Right cardiac atrium (tissue), 5 donors: ENCODE data around the gene SLN. TPM values are rescaled to one million over a fixed set of nuclear protein-coding genes. Genes with fewer than 3 reads are reported as not detected.
"Not testable (repeated sequence)": the region's sequence is repeated elsewhere in the genome, so short reads cannot be mapped to it uniquely, and the experiment has no call there.

Source experiments
- ATAC-seq, 2 donors: fragments of 200-7000 bp; cut with Tn5 transposase; one replicate each; pipeline versions ENCODE4 v1.8.0 to v1.9.1; 2020; ENCODE audit warnings: moderate library complexity in 2 of 2, mild to moderate bottlenecking in 1 of 2
- DNase-seq, 3 donors: peaks; one replicate each; pipeline ENCODE4 v3.0.0-alpha.2; 2020
- H3K27ac ChIP-seq: one replicate; pipeline ENCODE4 v1.5.1; 2013; ENCODE audit warnings: mild to moderate bottlenecking, low read length, control low read depth, moderate library complexity
- H3K27me3 ChIP-seq: one replicate; pipeline ENCODE4 v1.6.1; 2013; ENCODE audit not compliant: control insufficient read depth, insufficient read depth
- H3K4me1 ChIP-seq: one replicate; pipeline ENCODE4 v1.6.1; 2013; ENCODE audit warnings: low read length; ENCODE audit not compliant: control insufficient read depth, insufficient read depth
- H3K4me3 ChIP-seq: one replicate; pipeline ENCODE4 v1.5.1; 2013; ENCODE audit warnings: low read length, control low read depth
- H3K9me3 ChIP-seq: one replicate; pipeline ENCODE4 v1.6.1; 2013; ENCODE audit warnings: low read length; ENCODE audit not compliant: control insufficient read depth
- WGBS: extraction: QIAGEN DNeasy Blood & Tissue Kit; methylation state at CpG from one replicate; pipeline ENCODE4 v1.1.7; 2013; 5-methylcytosine and 5-hydroxymethylcytosine counted together
- intact Hi-C, 4 donors: fragments of 100-400 bp; cut with DNase I; formaldehyde crosslinking; loops; one replicate each; pipeline versions ENCODE4 v1.11.0 to v1.14.0; 2022 to 2023
- long read RNA-seq, 4 donors: library from polyadenylated mRNA; unstranded; transcript quantifications; one replicate each; pipeline ENCODE4 v2.0.0, GENCODE V29; 2020 to 2021
- polyA plus RNA-seq: library from polyadenylated mRNA; stranded (reverse); fragments of 200-250 nt; gene quantifications from one replicate; pipeline ENCODE4 v1.2.3, GENCODE V29; 2013
- total RNA-seq, 4 donors: library from RNA; stranded (reverse); fragmentation: NEBNext Ultra II Directional; extraction: Animal tissue kit (Norgen Biotek cat#: 25700); gene quantifications; one replicate each; pipeline ENCODE4 v1.2.1, GENCODE V29; 2021
- donor health status: healthy with polysubstance abuse.
- donor health status: DM: no; HTN: yes; CAD: no.
- donor health status: DM: no; HTN: no; CAD: no.
- donor health status: DM: no; HTN: yes; CAD: no; lungs with severe emphysema.
- donor health status: DM: yes; HTN: yes; CAD: no.

SLN gene
- total RNA-seq, result 1,000 to 10,000 TPM in 3 of 4 donors, 100 to 1,000 TPM in 1; 753 to 2,517 (median 1,525) TPM
- 2,787 TPM for polyA plus RNA-seq
- long read RNA-seq, donor 1, transcript SLN-201 (2 exons, 722 nt), result major isoform, 253 of 261 reads
- long read RNA-seq, donor 1, partial matches to known transcripts, result 2 of 261 reads
- long read RNA-seq, donor 1, other reads (novel, unspliced or antisense), result 4 of 261 reads
- long read RNA-seq, donor 2, transcript SLN-201 (2 exons, 722 nt), result major isoform, 338 of 355 reads
- long read RNA-seq, donor 2, partial matches to known transcripts, result 0 of 355 reads
- long read RNA-seq, donor 2, other reads (novel, unspliced or antisense), result 16 of 355 reads
- long read RNA-seq, donor 3, transcript SLN-201 (2 exons, 722 nt), result major isoform, 144 of 161 reads
- long read RNA-seq, donor 3, partial matches to known transcripts, result 12 of 161 reads
- long read RNA-seq, donor 3, other reads (novel, unspliced or antisense), result 4 of 161 reads
- long read RNA-seq, donor 4, transcript SLN-201 (2 exons, 722 nt), result major isoform, 357 of 368 reads
- long read RNA-seq, donor 4, partial matches to known transcripts, result 6 of 368 reads
- long read RNA-seq, donor 4, other reads (novel, unspliced or antisense), result 5 of 368 reads

DNA sequence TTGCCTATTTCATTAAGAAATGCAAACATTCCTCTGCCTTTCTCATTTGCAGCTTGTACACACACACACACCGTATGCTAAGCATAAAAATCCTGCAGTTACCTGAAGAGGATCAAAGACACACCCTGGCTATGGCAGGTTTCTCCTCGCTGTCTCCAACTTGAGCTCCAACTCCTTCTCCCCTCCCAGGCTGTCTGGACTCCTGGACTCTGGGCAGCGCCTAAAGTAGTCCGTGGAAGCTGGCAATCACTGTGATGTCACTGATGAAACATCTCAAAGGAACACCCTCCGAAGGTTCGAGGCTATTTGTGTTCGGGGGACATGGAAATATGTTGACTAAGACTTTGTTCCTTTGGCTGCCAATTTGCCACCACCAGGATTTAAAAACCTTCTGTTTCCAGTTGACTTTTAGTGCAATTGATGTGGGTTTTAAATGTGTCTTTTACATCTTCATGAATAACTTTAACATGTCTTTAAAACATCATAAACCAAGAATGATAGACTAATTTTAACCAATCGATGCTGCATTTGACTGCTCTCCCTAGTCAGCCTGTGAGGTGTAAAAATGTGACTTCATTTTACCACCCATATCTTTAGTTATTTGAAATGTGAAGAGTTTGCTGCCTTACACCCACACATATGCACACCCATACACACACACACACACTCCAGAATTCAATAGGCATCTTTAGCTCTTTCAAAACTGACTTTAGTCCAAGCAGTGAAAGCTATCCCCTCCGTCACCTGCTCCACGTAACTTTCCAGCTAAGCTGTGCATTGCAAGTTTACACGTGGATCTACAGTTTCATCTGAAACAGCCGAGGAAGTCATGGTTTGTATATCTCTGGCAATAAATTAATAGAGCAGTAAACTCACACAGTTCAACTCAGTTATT lies at the start of gene SLN:
Gene SLN, minus strand, starts transcription at position 196 of the 895 bp plus-strand sequence.
- intact Hi-C loops, result no loop called here
- H3K4me1 ChIP-seq, result peaks cover 5% of the 10 kb centered on the region
- 35% methylated on average over 12 of the region's 12 CpGs for WGBS
- peak within 1 kb of the TSS; percentile 86 for H3K27ac ChIP-seq
- DNase-seq (peak; percentile 39 to 67 (median 61)), ATAC-seq (peak; percentile 65 to 77)
- H3K4me3 ChIP-seq, result peak within 1 kb of the TSS; percentile 65
- no peaks in the 10 kb centered on the region for H3K9me3 ChIP-seq
- H3K27me3 ChIP-seq, result no peaks in the 10 kb centered on the region

DNA sequence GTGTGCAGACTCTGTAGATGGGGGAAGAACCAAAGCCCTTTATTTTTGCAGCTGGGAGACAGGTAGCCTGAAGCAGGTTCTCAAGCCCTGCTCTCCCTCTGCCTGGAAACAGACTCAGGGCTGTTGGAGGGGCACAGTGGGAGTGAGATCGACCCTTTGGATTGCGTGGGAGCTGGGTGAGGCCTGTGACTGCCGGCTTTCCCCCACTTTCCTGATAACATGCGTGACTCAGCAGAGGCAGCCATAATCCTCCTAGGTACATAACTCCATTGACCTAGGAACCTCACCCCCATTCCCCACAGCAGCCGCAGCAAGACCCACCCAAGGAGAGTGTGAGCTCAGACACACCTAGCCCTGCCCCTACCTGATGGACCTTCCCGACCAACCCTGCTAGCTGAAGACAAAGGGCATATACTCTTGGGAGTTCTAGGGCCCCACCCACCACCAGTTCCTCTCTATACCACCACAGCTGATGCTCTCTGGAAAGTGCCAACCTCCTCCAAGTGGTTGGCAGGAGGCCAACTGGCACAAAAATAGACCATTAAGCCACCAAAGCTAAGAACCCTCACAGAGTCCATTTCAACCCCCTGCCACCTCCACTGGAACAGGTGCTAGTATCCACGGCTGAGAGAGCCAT lies 47.0 kb upstream of the SLN start:
- intact Hi-C loops, DNase-seq, ATAC-seq: not testable (repeated sequence)

DNA sequence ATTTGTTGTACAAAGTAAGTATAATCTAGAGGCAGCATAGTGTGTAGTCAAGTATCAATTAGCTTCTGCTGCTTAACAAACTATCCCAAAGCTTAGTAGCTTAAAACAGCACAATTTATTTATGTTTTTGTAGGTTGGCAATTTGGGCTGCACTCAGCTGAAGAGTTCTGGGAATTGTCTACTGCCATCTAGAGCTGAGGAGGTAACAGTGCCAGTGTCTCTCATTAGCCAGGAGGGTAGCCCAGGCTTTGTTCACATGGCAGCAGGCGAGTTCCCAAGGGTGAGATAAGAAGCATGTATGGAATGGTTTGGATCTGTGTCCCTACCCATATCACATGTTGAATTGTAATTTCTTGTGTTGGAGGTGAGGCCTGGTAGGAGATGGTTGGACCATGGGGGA lies 45.8 kb upstream of the SLN start:
- WGBS, result 91% methylated on average over 1 of the region's 1 CpG
- Histone ChIP-seq H3K4me1 (no peaks in the 10 kb centered on the region), H3K27me3 (no peaks in the 10 kb centered on the region), H3K9me3 (no peaks in the 10 kb centered on the region), H3K27ac (no peak overlapping the region), H3K4me3 (no peak overlapping the region)
- intact Hi-C loops, result no loop called here
- DNase-seq, result no peak
- no peak for ATAC-seq

More for the DNA sequence above, 47.0 kb upstream of the SLN start:
- not testable (repeated sequence) for H3K4me3 ChIP-seq, H3K27ac ChIP-seq, H3K9me3 ChIP-seq, H3K4me1 ChIP-seq, H3K27me3 ChIP-seq
- 77% methylated on average over 7 of the region's 7 CpGs for WGBS

DNA sequence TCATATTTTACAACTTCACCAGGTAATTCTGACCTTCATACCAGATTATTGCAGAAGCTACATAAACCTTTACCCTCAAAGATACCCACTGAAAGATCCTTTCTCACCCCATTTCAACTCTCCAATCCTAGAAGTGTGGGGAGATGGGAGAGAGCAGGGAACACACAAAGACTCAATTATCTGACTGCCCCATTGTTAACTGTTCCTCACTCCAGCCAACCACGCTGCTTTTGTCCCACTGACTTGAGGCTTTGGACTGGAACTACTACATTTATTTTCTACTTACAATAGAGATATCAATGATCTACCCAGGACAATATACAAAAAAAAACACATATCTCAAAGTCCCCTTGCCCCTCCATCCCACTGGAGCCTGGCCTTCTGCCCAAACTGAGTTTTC lies 44.7 kb upstream of the SLN start:
- DNase-seq, result no peak
- ATAC-seq, result no peak
- WGBS, result 88% methylated on average over 1 of the region's 1 CpG
- no peak overlapping the region for H3K27ac ChIP-seq
- H3K9me3 ChIP-seq, result no peaks in the 10 kb centered on the region
- H3K27me3 ChIP-seq, result no peaks in the 10 kb centered on the region
- H3K4me3 ChIP-seq, result no peak overlapping the region
- intact Hi-C loops, result no loop called here
- no peaks in the 10 kb centered on the region for H3K4me1 ChIP-seq

DNA sequence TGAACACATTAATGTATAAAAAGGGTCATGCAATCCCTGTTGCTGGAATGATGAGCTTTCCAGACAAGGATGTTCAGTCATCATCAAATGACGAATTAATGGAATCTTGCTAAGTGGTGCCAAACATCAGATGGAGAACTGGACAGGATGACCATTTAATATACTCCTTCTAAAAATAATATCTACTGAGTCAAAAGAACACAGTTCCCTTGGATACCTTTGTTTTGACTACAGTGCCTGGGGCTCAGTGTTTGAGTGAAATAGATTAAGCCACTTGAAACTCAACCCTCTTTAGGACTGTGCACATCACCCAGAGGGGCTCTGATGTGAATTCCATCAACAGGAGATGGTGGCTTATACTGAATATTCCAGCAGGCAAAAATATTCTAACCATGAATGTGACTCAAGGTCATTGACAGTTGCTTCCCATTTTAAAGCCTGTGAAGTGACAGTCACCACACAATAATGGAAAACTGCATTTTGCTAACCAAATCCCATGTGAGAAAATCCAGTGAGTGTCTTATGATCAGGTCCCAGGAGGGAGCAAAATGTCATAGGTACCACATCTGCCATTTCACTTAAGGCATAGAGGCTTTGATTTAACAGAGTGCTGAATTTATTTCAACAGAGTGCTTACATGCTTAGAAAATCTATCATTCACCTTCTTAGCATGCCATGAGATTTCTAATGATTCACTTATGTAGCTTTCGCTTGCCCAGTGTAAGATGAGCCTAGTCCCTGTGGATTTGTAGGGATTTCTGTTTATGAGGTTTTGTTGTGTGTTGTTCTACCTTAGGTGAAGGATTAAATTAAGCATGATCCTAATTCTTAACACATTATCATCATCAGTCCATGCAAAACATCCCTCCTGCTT lies 41.3 kb upstream of the SLN start:
- DNase-seq (no peak), ATAC-seq (peak; percentile 71 to 87)
- H3K9me3 ChIP-seq, result no peaks in the 10 kb centered on the region
- 47% methylated on average over 2 of the region's 2 CpGs for WGBS
- H3K4me3 ChIP-seq, result no peak overlapping the region
- no peak overlapping the region for H3K27ac ChIP-seq
- no peaks in the 10 kb centered on the region for H3K27me3 ChIP-seq
- no peaks in the 10 kb centered on the region for H3K4me1 ChIP-seq
- intact Hi-C loops, result no loop called here

DNA sequence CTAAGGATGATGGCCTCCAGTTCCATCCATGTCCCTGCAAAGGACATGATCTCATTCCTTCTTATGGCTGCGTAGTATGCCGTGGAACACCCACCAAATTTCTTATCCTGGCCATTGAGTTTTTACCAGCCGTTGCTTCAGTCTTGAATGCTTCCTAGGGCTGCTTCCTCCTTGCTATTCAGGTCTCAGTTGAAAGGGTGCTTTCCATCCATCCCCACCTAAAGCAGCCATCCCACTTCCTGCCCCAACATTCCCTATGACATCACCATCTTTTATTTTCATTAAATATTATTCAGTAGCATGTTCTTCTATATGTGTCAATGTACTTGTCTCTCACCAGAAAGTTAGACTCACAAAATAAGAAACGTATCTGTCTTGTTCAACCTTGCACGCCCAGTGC lies 40.7 kb upstream of the SLN start:
- ATAC-seq, result no peak
- no peak overlapping the region for H3K4me3 ChIP-seq
- H3K27ac ChIP-seq, result no peak overlapping the region
- 61% methylated on average over 5 of the region's 5 CpGs for WGBS
- H3K4me1 ChIP-seq, result no peaks in the 10 kb centered on the region
- no peaks in the 10 kb centered on the region for H3K9me3 ChIP-seq
- H3K27me3 ChIP-seq, result no peaks in the 10 kb centered on the region
- intact Hi-C loops, result no loop called here
- DNase-seq, result no peak

DNA sequence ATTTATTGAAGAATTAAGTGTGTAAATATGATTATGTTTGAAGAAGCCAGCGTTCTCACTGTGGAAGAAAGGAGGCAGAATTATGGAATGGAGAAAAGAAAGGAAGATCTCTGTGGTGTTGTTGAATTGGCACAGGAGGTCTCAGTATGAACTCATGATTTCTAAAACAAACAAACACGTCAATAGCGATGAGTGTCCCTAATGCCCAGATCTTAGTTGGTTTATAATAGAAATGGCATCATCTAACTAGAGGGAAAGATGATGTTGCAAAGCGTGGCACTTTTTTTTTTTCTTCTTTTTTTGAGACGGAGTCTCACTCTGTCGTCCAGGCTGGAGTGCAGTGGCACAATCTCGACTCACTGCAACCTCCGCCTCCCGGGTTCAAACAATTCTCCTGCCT lies 39.2 kb upstream of the SLN start:
- intact Hi-C loops, result no loop called here
- DNase-seq (no peak), ATAC-seq (no peak)
- H3K27me3 ChIP-seq, result no peaks in the 10 kb centered on the region
- H3K9me3 ChIP-seq, result no peaks in the 10 kb centered on the region
- H3K4me1 ChIP-seq, result no peaks in the 10 kb centered on the region
- 79% methylated on average over 9 of the region's 9 CpGs for WGBS
- no peak overlapping the region for H3K4me3 ChIP-seq
- no peak overlapping the region for H3K27ac ChIP-seq

DNA sequence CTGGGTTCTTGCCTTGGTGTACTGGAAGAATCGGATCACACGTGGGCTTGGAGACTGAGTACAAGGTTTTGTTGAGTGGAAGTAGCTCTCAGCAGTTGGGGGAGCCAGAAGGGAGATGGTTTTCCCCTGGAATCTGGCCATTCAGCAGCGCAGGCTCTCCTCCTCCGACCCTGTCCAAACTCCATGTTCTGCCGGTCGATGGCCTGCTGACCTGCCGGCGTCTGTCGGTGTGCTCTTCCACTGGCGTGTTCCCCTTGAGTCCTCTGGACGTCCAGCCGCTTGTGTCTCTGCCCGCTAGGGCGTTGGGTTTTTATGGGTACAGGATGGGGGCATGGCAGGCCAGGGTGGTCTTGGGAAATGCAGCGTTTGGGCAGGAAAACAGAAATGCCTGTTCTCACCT lies 38.5 kb upstream of the SLN start:
- no peaks in the 10 kb centered on the region for H3K27me3 ChIP-seq
- H3K4me3 ChIP-seq, result no peak overlapping the region
- no peak for DNase-seq
- H3K4me1 ChIP-seq, result no peaks in the 10 kb centered on the region
- no peak for ATAC-seq
- WGBS, result 83% methylated on average over 15 of the region's 15 CpGs
- intact Hi-C loops, result no loop called here
- H3K9me3 ChIP-seq, result no peaks in the 10 kb centered on the region
- H3K27ac ChIP-seq, result no peak overlapping the region

DNA sequence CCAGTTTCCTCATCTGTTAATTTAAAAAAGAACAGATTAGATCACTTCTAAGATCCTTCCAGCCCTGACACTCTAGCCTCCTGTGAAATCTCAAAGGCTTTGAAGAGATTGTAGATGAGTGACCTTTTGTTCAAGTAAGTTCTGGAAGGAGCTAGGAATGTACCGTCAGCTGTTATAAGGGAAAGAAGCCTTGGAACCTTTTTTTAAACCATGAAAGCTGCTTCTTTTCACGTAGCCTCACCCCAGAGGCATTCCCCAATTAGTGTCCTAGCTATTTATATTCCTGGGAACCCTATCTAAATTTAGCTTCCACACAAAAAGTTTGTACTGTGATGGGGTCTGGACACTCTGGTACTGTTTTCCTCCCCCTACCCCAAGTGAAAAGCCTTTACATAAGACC lies 35.8 kb upstream of the SLN start:
- intact Hi-C loops, result no loop called here
- Histone ChIP-seq H3K27ac (no peak overlapping the region), H3K4me1 (no peaks in the 10 kb centered on the region), H3K9me3 (no peaks in the 10 kb centered on the region), H3K4me3 (no peak overlapping the region), H3K27me3 (no peaks in the 10 kb centered on the region)
- 8% methylated on average over 2 of the region's 2 CpGs for WGBS
- DNase-seq (no peak), ATAC-seq (peak in 1 of 2 donors; percentile 59)

DNA sequence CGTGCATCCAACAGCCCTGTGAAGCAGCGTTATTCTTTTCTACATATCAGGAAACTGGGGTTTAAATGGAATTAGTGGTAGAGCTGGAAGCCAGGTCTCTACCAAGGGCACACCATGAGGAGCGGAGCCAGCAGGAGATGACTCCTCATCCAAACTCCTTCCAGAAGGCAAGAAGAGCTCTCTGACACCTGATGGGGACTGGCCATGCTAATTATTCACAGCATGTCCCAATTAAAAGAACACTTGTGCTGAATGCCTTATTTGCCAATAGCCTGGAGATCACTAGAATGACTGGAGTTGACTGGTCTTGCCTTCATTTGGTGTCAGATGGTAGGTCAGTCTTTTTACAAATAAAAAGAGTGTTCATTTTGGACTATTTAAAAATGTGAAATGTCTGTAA lies 32.9 kb upstream of the SLN start:
- Histone ChIP-seq H3K4me1 (no peaks in the 10 kb centered on the region), H3K27ac (no peak overlapping the region), H3K27me3 (no peaks in the 10 kb centered on the region), H3K4me3 (no peak overlapping the region), H3K9me3 (no peaks in the 10 kb centered on the region)
- intact Hi-C loops, result no loop called here
- 66% methylated on average over 3 of the region's 3 CpGs for WGBS
- no peak for DNase-seq
- ATAC-seq, result no peak
